Renal pelvis (tissue), 4 donors: Measurements from ENCODE around the gene SIRPB2. TPM values are rescaled to one million over a fixed set of nuclear protein-coding genes. Genes with fewer than 3 reads are reported as not detected.

Source experiments
- DNase-seq: peaks from one replicate; pipeline ENCODE4 v3.0.0-alpha.2; 2013
- polyA plus RNA-seq, 3 donors: library from polyadenylated mRNA; unstranded; fragments of 120-200 nt; gene quantifications; one replicate each; pipeline ENCODE4 v1.2.1, GENCODE V29; 2013; ENCODE audit not compliant: insufficient read length in 3 of 3

SIRPB2 gene
- polyA plus RNA-seq, 3 donors: 0.80 to 1.1 (median 1.0) TPM

GRCh38 chr20:1472556-1473245, 18.5 kb downstream of the SIRPB2 start:
- DNase-seq: no peak

GRCh38 chr20:1471242-1471641, 20.0 kb downstream of the SIRPB2 start:
- no peak for DNase-seq

- peak; percentile 85 for DNase-seq
Observed at GRCh38 chr20:1469925-1470571, 21.2 kb downstream of the SIRPB2 start.

- no peak for DNase-seq
Observed at GRCh38 chr20:1469306-1469905, 21.8 kb downstream of the SIRPB2 start.

- DNase-seq: no peak
Observed at GRCh38 chr20:1468117-1468624, 23.0 kb downstream of the SIRPB2 start.

- DNase-seq: peak; percentile 22
Observed at GRCh38 chr20:1467355-1468116, 23.7 kb downstream of the SIRPB2 start.

GRCh38 chr20:1467082-1467354, 24.2 kb downstream of the SIRPB2 start:
- no peak for DNase-seq

- DNase-seq: peak; percentile 94
Observed at GRCh38 chr20:1466211-1467081, 24.8 kb downstream of the SIRPB2 start, which contains the start of gene NSFL1C. Gene NSFL1C, minus strand, starts transcription at chr20:1466849. Its CDS starts 25 bp downstream, at chr20:1466824.

GRCh38 chr20:1465470-1466210, 25.6 kb downstream of the SIRPB2 start:
- DNase-seq: no peak

GRCh38 chr20:1463971-1464570, 27.1 kb downstream of the SIRPB2 start:
- no peak for DNase-seq

- no peak for DNase-seq
Observed at GRCh38 chr20:1462834-1463233, 28.4 kb downstream of the SIRPB2 start.

- no peak for DNase-seq
Observed at GRCh38 chr20:1462001-1462400, 29.2 kb downstream of the SIRPB2 start.

- DNase-seq: no peak
Observed at GRCh38 chr20:1460275-1460674, 30.9 kb downstream of the SIRPB2 start.

- no peak for DNase-seq
Observed at GRCh38 chr20:1457992-1458391, 33.2 kb downstream of the SIRPB2 start.

GRCh38 chr20:1456300-1456699, 34.9 kb downstream of the SIRPB2 start:
- no peak for DNase-seq

- DNase-seq: no peak
Observed at GRCh38 chr20:1450926-1451491, 40.2 kb downstream of the SIRPB2 start.

GRCh38 chr20:1449370-1449769, 41.9 kb downstream of the SIRPB2 start:
- DNase-seq: no peak

- DNase-seq: no peak
Observed at GRCh38 chr20:1448081-1448620, 43.1 kb downstream of the SIRPB2 start.

GRCh38 chr20:1446536-1446935, 44.7 kb downstream of the SIRPB2 start:
- DNase-seq: no peak

- no peak for DNase-seq
Observed at GRCh38 chr20:1443085-1443484, 48.1 kb downstream of the SIRPB2 start.
